Ammon's horn (tissue), 1 donor: ENCODE data around the gene TRIM28.

ENCODE experiments used
- DNase-seq: peaks from one replicate; pipeline ENCODE4 v3.0.0-alpha.2; 2016; ENCODE audit warnings: low spot score

TRIM28 gene

DNA sequence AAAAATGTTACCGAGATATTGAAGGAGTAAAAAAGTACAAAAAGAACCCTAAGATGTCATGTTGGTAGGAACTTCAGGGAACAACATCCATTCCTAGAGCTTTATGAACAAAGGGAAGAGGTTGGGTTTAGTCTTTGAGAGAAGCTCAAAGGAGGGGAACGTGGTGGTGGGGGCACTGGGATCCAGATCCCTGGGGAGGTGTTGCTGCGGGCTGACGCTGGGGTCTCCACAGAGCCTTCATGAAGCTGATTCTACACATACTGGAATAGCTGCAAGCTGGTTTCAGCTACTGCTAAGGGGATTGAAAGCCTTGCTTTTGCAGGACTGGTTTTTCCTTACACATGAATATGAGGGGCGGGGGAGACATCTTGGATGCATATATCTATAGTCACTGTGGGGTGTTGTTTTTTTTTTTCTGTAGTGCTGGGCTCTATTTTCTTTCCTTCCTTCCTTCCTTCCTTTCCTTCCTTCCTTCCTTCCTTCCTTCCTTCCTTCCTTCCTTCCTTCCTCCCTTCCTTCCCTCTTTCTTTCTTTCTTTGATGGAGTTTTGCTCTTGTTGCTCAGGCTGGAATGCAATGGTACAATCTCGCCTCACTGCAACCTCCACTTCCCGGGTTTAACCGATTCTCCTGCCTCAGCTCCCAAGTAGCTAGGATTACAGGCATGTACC lies 35.7 kb downstream of the TRIM28 start:
- DNase-seq, result no peak

- peak; percentile 88 for DNase-seq
Observed at GRCh38 chr19:58581227-58582141, 37.6 kb downstream of the TRIM28 start.

DNA sequence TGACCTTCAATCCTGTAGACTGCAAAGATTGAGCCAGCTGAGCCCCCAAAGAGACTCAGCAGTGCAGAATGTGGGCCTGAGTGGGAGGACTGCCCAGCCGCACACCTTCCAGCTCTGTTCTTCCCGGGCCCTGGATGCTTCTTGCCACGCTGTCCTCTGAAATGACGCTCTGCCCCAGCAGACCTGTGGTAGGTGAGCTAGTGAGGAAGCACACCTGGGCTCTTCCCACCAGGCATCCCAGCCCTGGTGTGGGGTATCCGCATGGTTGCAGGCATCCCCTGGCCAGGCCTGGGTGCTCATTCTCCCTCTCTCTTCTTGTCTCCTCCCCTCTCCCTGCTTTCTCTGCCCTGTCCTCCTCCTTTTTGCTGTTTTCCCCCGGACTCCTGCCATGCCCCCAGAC lies 39.1 kb downstream of the TRIM28 start:
- DNase-seq, result no peak

DNA sequence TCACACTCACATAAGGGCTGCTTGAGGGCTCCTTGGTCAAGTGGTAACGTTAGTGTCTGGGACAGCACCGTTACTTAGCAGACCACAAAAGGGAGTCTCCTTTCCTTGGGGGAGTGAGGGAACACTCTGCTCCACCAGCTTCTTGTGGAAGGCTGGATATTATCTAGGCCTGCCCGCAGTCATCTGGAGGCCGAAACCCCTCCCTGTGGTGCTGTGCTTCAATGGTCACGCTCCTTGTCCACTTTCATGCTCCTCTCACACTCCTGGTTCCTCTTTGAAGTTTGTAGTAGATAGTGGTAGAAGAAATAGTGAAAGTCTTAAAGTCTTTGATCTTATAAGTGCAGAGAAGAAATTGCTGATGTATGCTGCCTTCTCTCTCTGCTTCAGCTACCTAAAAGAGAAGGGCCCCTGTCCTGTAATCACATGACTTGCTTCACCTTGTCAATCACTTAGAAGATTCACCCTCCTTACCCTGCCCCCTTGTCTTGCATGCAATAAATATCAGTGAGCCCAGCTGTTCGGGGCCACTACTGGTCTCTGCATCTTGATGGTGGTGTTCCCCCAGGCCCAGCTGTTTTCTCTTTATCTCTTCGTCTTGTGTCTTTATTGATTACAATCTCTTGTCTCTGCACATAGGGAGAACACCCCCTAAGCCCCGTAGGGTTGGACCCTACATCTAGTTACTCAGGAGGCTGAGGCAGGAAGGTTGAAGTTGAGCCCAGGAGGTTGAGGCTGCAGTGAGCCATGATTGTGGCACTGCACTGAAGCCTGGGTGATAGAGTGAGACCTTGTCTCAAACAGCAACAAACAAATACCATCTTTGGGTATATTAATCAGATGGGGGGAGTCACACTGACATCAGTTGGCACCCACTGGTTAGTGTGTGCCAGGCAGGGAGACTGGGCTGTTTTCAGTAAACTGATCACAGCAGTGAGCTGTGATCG lies 40.9 kb downstream of the TRIM28 start:
- no peak for DNase-seq

DNA sequence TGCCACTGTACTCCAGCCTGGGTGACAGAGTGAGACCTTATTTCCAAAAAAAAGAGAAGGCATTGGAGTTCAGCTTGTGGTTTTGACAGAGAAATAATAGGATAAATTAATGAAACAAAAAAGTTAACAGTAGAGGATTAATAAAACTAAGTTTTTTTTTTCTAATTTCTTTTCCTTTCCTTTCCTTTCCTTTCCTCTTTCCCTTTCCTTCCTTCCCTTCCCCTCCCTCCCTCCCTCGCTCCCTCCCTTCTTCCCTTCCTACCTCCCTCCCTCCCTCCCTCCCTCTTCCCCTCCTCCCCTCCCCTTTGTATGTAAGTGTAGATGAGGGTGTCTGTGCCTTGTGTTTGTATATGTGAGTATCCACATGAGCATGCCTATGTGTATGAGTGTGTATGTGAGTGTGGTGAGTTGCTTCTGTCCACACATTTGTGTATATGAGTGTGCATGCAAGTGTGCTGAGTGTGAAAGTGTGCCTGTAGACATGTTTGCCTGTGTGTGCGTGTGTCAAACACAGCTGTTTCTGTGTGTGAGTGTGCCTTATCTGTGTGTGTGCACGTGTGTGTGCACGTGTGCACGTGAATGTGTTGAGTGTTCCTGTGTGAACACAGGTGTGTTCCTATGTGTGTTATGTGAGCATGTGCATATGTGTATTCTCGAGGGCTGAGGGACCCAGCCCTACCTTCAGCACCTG lies 41.7 kb downstream of the TRIM28 start:
- DNase-seq, result no peak

GRCh38 chr19:58586133-58586765 lies 42.4 kb downstream of the TRIM28 start:
- DNase-seq, result no peak
